GM18511 (cell line): ENCODE data around the gene ACCSL.

ENCODE experiments used
- ATAC-seq: cut with Tn5 transposase; IDR thresholded peaks from one replicate; pipeline ENCODE4 v1.9.1; 2021; ENCODE audit warnings: mild to moderate bottlenecking, moderate library complexity; ENCODE audit not compliant: unreplicated experiment

Gene ACCSL

GRCh38 chr11:44017443-44018126 is 30.2 kb upstream of the ACCSL start:
- ATAC-seq, result no peak

GRCh38 chr11:44018127-44018521 is 29.7 kb upstream of the ACCSL start:
- ATAC-seq, result no peak

GRCh38 chr11:44018829-44019228 is 29.0 kb upstream of the ACCSL start:
- no peak for ATAC-seq

DNA sequence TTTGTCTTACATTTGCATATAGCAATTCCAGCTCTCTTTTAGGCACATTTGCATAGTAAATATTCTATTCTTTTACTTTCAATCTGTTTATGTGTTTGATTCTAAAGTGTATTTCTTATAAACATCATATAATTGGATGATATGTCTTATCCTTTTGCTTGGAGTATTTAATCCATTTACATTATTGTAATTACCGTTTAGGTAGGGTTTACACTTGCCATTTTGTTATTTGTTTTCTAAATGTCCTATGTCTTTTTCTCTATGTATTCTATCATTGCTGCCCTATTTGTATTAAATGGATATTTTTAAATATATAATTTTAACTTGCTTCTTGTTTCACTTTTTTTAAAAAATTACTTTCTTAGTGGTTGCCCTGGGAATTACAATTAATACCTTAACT is 22.8 kb upstream of the ACCSL start:
- no peak for ATAC-seq

DNA sequence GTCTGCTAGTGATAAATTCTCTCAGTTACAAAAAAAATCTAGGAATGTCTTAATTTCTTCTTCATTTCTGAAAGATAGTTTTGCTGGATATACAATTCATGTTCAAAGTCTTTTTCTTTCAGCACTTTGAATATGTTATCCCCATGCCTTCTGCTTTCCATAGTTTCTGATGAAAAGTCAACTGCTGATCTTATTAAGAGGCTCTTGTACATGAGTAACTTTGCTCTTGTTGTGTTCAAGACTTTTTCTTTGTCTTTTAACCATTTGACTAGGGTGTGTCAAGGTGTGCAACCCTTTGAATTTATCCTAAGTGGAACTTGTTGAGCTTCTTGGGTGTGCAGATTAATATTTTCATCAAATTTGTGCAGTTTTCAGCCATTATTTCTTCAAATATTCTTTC is 22.1 kb upstream of the ACCSL start:
- ATAC-seq, result no peak

DNA sequence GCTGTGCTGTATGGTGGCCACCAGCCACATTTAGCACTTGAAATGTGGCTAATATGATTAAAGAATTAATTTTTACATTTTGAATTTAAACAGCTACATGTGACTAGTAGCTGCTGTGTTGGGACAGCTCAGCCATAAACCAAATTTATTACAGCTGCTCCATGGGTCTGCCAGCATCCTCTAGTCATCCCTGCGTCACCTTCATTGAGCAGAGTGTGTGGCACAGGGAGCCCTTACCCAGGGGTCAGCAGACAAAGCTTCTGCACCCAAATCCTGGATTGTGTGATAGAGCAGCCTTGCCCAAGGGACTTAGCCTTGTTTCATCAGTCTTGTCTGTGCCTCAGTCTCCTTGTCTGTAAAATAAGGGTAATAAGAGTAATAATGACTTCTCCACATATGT is 19.4 kb upstream of the ACCSL start:
- no peak for ATAC-seq

DNA sequence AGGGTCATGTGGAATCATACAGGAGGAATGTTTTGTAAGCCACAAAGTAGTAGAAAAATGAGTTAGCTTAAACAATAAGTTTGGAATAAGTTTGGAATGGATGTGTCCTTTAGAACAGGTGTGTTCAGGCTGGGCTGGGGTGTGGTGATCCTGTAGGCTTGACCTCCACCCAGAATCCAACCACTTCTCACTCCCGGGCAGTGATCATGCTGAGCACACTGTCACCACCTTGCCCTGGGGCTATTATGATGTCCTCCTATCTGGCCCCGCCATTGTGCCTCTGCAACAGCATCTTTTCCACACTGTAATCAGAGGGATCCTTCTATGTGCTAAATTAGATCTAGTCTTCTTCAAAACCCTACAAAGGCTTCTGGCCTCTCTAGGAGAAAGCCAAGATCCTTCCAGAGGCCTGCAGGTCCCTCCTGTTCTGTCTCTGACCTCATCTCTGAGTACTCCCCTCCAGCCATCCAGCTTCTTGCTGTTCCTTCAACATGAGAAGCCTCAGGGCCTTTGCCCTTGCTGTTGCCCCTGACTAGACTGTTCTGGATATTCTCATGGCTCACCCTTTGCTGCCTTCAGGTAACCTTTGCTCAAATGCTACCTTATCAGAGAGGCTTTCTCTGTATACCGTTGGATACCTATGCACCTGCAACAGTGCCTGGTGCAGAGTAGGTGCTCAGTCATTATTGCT is 18.8 kb upstream of the ACCSL start:
- ATAC-seq, result no peak

DNA sequence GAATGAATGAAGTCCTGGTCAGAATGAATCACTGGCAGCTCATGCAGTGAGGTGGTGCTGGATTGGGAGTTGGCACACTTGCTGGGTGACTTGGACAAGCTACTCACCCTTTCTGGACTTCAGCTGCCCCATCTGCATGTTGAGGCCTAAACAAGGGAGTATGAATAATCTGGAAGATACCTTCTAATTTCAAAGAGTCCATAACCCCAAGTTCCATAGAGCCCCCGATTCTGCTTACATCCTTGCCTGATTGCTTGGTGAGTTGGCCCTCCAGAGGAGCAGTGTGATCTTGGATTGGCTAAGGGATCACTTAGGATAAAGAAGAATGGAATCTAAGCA is 18.3 kb upstream of the ACCSL start:
- no peak for ATAC-seq

DNA sequence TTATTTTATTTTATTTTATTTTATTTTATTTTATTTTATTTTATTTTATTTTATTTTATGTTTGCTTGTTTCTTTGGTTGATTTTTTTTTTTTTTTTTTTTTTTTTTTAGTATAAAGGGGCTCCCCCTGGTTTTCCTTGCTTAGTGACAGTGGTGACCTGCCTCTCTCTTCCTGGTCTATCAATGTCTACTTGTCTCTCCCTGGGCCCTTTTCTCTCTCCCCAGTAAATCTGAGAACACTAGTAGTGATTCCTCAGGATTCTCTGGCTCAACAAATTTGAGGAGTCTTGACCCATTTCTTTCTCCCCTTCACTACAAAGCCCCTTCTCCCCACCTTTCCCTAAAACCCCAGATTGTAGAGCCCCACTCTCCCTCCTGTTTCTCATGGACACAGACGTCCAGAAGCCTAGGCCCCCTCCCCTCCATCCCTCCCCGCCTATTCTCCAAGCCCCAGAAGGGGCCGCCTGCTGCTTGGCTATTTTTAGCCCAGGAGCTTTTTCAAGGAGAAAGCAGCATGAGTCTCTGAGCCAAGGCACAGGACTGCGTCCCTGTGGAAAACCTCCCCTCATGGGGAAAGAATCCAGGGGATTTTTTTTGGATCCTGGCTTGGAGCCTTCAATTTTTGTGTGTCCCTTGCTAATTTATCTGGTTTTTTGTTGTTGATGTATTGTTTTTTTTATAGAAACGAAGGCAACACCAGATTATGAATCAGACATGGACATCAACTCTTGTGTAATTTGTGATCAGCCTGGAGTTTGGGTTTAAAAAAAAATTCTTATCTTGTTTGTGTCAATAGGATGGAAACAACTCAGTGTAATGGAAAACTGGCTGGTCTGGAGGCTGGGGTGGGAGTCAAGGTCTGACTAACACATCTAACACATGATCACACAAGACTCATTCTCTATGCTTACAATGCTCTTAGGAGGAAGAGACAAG is 17.5 kb upstream of the ACCSL start:
- ATAC-seq, result no peak

DNA sequence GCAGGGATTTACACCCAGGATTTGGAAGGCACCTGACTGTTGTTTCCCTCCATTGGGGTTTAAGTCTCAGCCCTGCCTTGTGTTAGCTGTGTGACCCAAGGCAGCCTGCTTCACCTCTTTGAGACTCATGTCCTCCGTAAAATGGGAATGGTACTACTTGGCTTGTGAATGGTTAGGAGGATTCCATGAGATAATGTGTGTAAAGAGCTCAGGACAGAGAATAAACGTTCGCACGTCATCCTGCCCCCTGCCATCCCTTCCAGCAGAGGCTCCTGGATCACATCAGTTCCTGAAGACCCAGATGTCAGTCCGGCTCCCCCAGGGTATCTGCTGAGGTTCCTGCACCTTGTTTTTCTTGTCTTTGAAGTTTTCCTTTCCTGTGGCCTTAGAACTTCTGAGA is 16.8 kb upstream of the ACCSL start:
- no peak for ATAC-seq

DNA sequence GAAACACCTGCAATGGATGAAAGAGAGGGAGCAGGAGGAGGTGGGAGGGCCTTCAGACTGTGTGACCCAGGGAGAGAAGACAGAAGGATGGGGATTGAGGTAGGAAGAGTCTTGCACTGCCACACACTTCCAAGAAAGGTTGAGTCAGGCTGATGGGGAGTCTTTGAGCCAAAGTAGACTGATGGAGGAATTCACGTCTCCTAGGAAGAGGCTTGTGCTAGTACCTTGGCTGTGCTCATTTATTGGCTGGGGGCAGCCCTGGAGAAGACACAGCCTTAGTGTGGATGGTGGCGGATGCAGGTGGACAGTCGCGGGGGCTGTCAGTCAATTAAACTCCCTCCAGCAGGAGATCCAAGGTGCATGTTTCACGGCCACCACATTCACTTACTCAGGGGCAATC is 16.2 kb upstream of the ACCSL start:
- no peak for ATAC-seq

GRCh38 chr11:44032299-44033085 is 15.3 kb upstream of the ACCSL start:
- no peak for ATAC-seq

GRCh38 chr11:44033411-44033850 is 14.3 kb upstream of the ACCSL start:
- no peak for ATAC-seq

DNA sequence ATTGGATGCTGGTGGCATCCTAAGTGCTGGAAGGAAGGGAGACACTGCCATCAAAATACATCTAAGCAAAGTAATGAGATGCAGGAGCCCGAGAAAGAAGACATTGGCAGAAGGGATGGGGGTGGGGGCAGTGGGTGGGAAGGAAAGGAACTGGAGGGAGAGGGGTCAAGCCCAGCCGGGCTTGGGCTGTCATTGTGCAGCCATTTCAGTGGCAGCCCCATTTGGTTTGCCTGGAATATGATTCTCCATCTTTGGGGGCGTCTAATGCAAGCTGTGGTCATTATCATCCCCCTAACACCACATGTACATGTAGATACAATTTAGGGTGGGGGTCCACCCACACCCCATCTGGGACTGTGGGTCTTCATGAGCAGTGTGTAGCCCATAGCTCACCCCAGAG is 13.9 kb upstream of the ACCSL start:
- ATAC-seq, result no peak

GRCh38 chr11:44034639-44035038 is 13.1 kb upstream of the ACCSL start:
- ATAC-seq, result no peak

- ATAC-seq, result peak; percentile 80
Measured at GRCh38 chr11:44036811-44037657, 10.7 kb upstream of the ACCSL start.

- ATAC-seq, result no peak
Measured at GRCh38 chr11:44037658-44037998, 10.2 kb upstream of the ACCSL start.

DNA sequence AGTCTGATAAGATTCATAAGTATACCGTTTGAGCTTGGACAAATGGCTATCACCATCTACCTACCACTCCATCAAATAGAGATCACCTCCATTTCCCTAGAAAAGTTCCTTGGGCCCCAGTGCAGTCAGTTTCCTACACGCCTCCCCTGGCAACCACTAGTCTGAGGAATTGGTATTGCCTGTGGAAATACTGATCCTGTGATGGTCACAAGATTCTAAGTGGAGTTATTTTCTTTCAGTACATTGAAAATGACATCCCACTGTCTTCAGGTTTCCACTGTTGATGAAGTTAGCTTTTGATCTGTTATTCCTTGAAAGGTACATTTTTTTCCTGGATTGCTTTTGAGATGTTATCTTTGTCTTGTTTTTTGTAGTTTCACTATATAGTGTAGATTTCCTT is 4.6 kb upstream of the ACCSL start:
- no peak for ATAC-seq

GRCh38 chr11:44046182-44046581 is 1.6 kb upstream of the ACCSL start:
- no peak for ATAC-seq

- ATAC-seq, result no peak
Measured at GRCh38 chr11:44047298-44047697, 483 bp upstream of the ACCSL start.
